K562 (cell line): ENCODE measurements around the gene DPY19L1. TPM values are rescaled to one million over a fixed set of nuclear protein-coding genes. Genes with fewer than 3 reads are reported as not detected.
A peak's percentile ranks its signal among the peaks of the same experiment; 100 is the strongest.

Experiments used
- ARNT ChIP-seq, 2 experiments: fragments of 450-650 bp; IDR thresholded peaks; 2 replicates each; pipeline ENCODE4 v1.6.1; 2016; ENCODE audit warnings: mild to moderate bottlenecking in 1 of 2
- CBFA2T2 ChIP-seq: fragments of 450-650 bp; conservative IDR thresholded peaks from 2 replicates; pipeline ENCODE4 v1.6.1; 2017; ENCODE audit warnings: mild to moderate bottlenecking
- CXXC5 ChIP-seq: fragments of 250-450 bp; sonication (Bioruptor Pico); IDR thresholded peaks from 2 replicates; pipeline ENCODE4 v1.8.0; 2022; ENCODE audit warnings: inconsistent platforms, mild to moderate bottlenecking, moderate library complexity
- FOXM1 ChIP-seq, 2 experiments: fragments of 450-650 bp in 1 of 2; sonication (generic) in 1 of 2; formaldehyde crosslinking in 1 of 2; IDR thresholded peaks; 2 replicates each; pipeline versions ENCODE4 v1.6.1 to v1.9.0; 2017 to 2022; ENCODE audit warnings: low read depth in 2 of 2, mild to moderate bottlenecking in 2 of 2, missing genetic modification reagents in 1 of 2, moderate library complexity in 1 of 2
- LEF1 ChIP-seq: fragments of 450-650 bp; IDR thresholded peaks from 2 replicates; pipeline ENCODE4 v1.6.1; 2016; ENCODE audit warnings: mild to moderate bottlenecking
- NONO ChIP-seq, 2 experiments: fragments of 200-400 bp in 1 of 2; fragments of 450-650 bp in 1 of 2; formaldehyde crosslinking in 1 of 2; IDR thresholded peaks; 2 replicates each; pipeline ENCODE4 v1.6.1; 2017; ENCODE audit warnings: low read depth in 2 of 2, mild to moderate bottlenecking in 2 of 2, moderate library complexity in 2 of 2, low read length in 1 of 2
- POLR2AphosphoS2 ChIP-seq: IDR thresholded peaks from 2 replicates; pipeline ENCODE4 v1.6.1; 2012; ENCODE audit warnings: low read length, improper control_type of control experiment
- RERE ChIP-seq: sonication (generic); formaldehyde crosslinking; IDR thresholded peaks from 2 replicates; pipeline ENCODE4 v1.8.0; 2023; ENCODE audit warnings: missing genetic modification reagents, mild to moderate bottlenecking, borderline replicate concordance
- YBX1 ChIP-seq: fragments of 450-650 bp; IDR thresholded peaks from 2 replicates; pipeline ENCODE4 v1.7.1; 2016; ENCODE audit warnings: mild to moderate bottlenecking
- ZNF174 ChIP-seq: fragments of 250-450 bp; sonication (Bioruptor Pico); IDR thresholded peaks from 2 replicates; pipeline ENCODE4 v1.4.0; 2020; ENCODE audit warnings: mild to moderate bottlenecking
- ZNF274 ChIP-seq: IDR thresholded peaks from 2 replicates; pipeline ENCODE4 v1.6.1; 2011; ENCODE audit warnings: low read depth, mild to moderate bottlenecking, low read length, moderate library complexity, borderline replicate concordance
- ZNF384 ChIP-seq: IDR thresholded peaks from 2 replicates; pipeline ENCODE4 v1.6.1; 2012; ENCODE audit warnings: low read depth, low read length, improper control_type of control experiment
- ZNF717 ChIP-seq: fragments of 250-450 bp; sonication (Bioruptor Pico); IDR thresholded peaks from 2 replicates; pipeline ENCODE4 v1.5.0; 2021
- polyA plus RNA-seq, 8 experiments: library from polyadenylated mRNA; depleted of rRNA in 4 of 8; stranded (reverse) in 5 of 8; unstranded in 3 of 8; fragments of >200 nt; fragmentation: Nextera tagmentation in 2 of 8; fragmentation: Illumina TruSeq in 1 of 8; extraction: Ambion mirVana in 2 of 8; extraction: Trizol in 1 of 8; gene quantifications; 2 replicates each; pipeline versions ENCODE4 v1.2.1 to v1.2.3, GENCODE V29; 2011 to 2014; ENCODE audit warnings: inconsistent platforms in 1 of 8, missing spikeins in 1 of 8
- total RNA-seq, 7 experiments: library from RNA; depleted of rRNA in 6 of 7; stranded (reverse); fragments of >200 nt in 6 of 7; fragmentation: Illumina TruSeq in 2 of 7; extraction: Trizol in 2 of 7; gene quantifications; 2 replicates each; pipeline versions ENCODE4 v1.2.1 to v1.2.3, GENCODE V29; 2011 to 2021; ENCODE audit warnings: low replicate concordance in 1 of 7
- TF ChIP-seq, protein P1 (sequence below): sonication (generic); formaldehyde crosslinking; IDR thresholded peaks from 2 replicates; pipeline ENCODE4 v1.8.0; 2022; ENCODE audit warnings: mild to moderate bottlenecking, missing genetic modification reagents
- TF ChIP-seq, protein P2 (sequence below), 2 experiments: IDR thresholded peaks in 1 of 2; conservative IDR thresholded peaks in 1 of 2; 2 replicates each; pipeline ENCODE4 v1.6.1; 2016; ENCODE audit warnings: low read depth in 2 of 2, mild to moderate bottlenecking in 1 of 2, missing compliant biosample characterization in 1 of 2, missing genetic modification characterization in 1 of 2, moderate library complexity in 1 of 2

The DPY19L1 gene
- total and polyA plus RNA-seq, 9 of the 15 experiments (the other 6 are each of a cell fraction or from before 2014, with no cell fraction given): 4.0 to 34.3 (median 22.1) TPM

- TF ChIP-seq, protein P1, sequence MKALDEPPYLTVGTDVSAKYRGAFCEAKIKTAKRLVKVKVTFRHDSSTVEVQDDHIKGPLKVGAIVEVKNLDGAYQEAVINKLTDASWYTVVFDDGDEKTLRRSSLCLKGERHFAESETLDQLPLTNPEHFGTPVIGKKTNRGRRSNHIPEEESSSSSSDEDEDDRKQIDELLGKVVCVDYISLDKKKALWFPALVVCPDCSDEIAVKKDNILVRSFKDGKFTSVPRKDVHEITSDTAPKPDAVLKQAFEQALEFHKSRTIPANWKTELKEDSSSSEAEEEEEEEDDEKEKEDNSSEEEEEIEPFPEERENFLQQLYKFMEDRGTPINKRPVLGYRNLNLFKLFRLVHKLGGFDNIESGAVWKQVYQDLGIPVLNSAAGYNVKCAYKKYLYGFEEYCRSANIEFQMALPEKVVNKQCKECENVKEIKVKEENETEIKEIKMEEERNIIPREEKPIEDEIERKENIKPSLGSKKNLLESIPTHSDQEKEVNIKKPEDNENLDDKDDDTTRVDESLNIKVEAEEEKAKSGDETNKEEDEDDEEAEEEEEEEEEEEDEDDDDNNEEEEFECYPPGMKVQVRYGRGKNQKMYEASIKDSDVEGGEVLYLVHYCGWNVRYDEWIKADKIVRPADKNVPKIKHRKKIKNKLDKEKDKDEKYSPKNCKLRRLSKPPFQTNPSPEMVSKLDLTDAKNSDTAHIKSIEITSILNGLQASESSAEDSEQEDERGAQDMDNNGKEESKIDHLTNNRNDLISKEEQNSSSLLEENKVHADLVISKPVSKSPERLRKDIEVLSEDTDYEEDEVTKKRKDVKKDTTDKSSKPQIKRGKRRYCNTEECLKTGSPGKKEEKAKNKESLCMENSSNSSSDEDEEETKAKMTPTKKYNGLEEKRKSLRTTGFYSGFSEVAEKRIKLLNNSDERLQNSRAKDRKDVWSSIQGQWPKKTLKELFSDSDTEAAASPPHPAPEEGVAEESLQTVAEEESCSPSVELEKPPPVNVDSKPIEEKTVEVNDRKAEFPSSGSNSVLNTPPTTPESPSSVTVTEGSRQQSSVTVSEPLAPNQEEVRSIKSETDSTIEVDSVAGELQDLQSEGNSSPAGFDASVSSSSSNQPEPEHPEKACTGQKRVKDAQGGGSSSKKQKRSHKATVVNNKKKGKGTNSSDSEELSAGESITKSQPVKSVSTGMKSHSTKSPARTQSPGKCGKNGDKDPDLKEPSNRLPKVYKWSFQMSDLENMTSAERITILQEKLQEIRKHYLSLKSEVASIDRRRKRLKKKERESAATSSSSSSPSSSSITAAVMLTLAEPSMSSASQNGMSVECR (CRISPR knock-in tag): no peak
- TF ChIP-seq CXXC5 (CRISPR knock-in tag): no peak
- TF ChIP-seq, protein P2, sequence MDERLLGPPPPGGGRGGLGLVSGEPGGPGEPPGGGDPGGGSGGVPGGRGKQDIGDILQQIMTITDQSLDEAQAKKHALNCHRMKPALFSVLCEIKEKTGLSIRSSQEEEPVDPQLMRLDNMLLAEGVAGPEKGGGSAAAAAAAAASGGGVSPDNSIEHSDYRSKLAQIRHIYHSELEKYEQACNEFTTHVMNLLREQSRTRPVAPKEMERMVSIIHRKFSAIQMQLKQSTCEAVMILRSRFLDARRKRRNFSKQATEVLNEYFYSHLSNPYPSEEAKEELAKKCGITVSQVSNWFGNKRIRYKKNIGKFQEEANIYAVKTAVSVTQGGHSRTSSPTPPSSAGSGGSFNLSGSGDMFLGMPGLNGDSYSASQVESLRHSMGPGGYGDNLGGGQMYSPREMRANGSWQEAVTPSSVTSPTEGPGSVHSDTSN (CRISPR knock-in tag; IDR thresholded peaks at IDR 0.05; ENCODE audit: low read depth): no peak
- TF ChIP-seq, protein P2 (tag; conservative IDR thresholded peaks at IDR 0.05; ENCODE audit: low read depth): no peak
- TF ChIP-seq LEF1: no peak
- no peak for TF ChIP-seq YBX1
- TF ChIP-seq ZNF384: peak; percentile 32; the same call in 1 of the 2 replicates
- TF ChIP-seq NONO (IDR thresholded peaks at IDR 0.05; ENCODE audit: low read depth in 2 of 2, low read length in 1 of 2): no peak
- no peak for TF ChIP-seq POLR2AphosphoS2
- TF ChIP-seq ZNF717 (CRISPR knock-in tag): no peak
- TF ChIP-seq ZNF274: no peak
- TF ChIP-seq ARNT (IDR thresholded peaks at IDR 0.05): no peak
- TF ChIP-seq ZNF174: no peak
- TF ChIP-seq RERE: no peak
- no peak for TF ChIP-seq CBFA2T2
- TF ChIP-seq FOXM1 (IDR thresholded peaks at IDR 0.05; ENCODE audit: low read depth): no peak
- TF ChIP-seq FOXM1 (CRISPR knock-in tag; IDR thresholded peaks at IDR 0.05; ENCODE audit: low read depth): no peak
These were observed 1.7 kb downstream of the DPY19L1 start (continued) for GRCh38 chr7:35035511-35035961.
